Measurements from ENCODE around the gene TAS1R1.

The TAS1R1 gene

GRCh38 chr1:6570987-6571386 is 15.9 kb downstream of the TAS1R1 start:
- in situ Hi-C loops (cut with HindIII; ENCODE audit: low sequenced_read_pairs) = no loop called here

- in situ Hi-C loops (cut with HindIII; ENCODE audit: low sequenced_read_pairs) = no loop called here
Observed at GRCh38 chr1:6572653-6573383, 17.7 kb downstream of the TAS1R1 start.

- in situ Hi-C loops (cut with HindIII; ENCODE audit: low sequenced_read_pairs) = no loop called here
Observed at GRCh38 chr1:6574025-6574620, 19.0 kb downstream of the TAS1R1 start.

GRCh38 chr1:6574818-6575217 is 19.7 kb downstream of the TAS1R1 start:
- in situ Hi-C loops (cut with HindIII; ENCODE audit: low sequenced_read_pairs) = no loop called here

GRCh38 chr1:6577831-6578525 is 22.9 kb downstream of the TAS1R1 start:
- in situ Hi-C loops (cut with HindIII; ENCODE audit: low sequenced_read_pairs) = no loop called here

- in situ Hi-C loops (cut with HindIII; ENCODE audit: low sequenced_read_pairs) = no loop called here
Observed at GRCh38 chr1:6578624-6579373, 23.7 kb downstream of the TAS1R1 start.

- in situ Hi-C loops (cut with HindIII; ENCODE audit: low sequenced_read_pairs) = no loop called here
Observed at GRCh38 chr1:6579374-6580118, 24.4 kb downstream of the TAS1R1 start, which contains the start of gene ZBTB48. Gene ZBTB48, plus strand, starts transcription at chr1:6579994. Its CDS starts 616 bp downstream, at chr1:6580610.

GRCh38 chr1:6580119-6580592 is 25.0 kb downstream of the TAS1R1 start:
- in situ Hi-C loops (cut with HindIII; ENCODE audit: low sequenced_read_pairs) = no loop called here

- in situ Hi-C loops (cut with HindIII; ENCODE audit: low sequenced_read_pairs) = no loop called here
Observed at GRCh38 chr1:6580593-6581409, 25.7 kb downstream of the TAS1R1 start.

GRCh38 chr1:6581561-6582305 is 26.6 kb downstream of the TAS1R1 start:
- in situ Hi-C loops (cut with HindIII; ENCODE audit: low sequenced_read_pairs) = no loop called here

GRCh38 chr1:6582370-6582769 is 27.3 kb downstream of the TAS1R1 start:
- in situ Hi-C loops (cut with HindIII; ENCODE audit: low sequenced_read_pairs) = no loop called here

GRCh38 chr1:6584126-6585080 is 29.3 kb downstream of the TAS1R1 start:
- in situ Hi-C loops (cut with HindIII; ENCODE audit: low sequenced_read_pairs) = no loop called here

GRCh38 chr1:6585081-6585722 is 30.1 kb downstream of the TAS1R1 start:
- in situ Hi-C loops (cut with HindIII; ENCODE audit: low sequenced_read_pairs) = no loop called here

- in situ Hi-C loops (cut with HindIII; ENCODE audit: low sequenced_read_pairs) = no loop called here
Observed at GRCh38 chr1:6585841-6586240, 30.7 kb downstream of the TAS1R1 start.

GRCh38 chr1:6586404-6586816 is 31.3 kb downstream of the TAS1R1 start:
- in situ Hi-C loops (cut with HindIII; ENCODE audit: low sequenced_read_pairs) = no loop called here

GRCh38 chr1:6587261-6588005 is 32.3 kb downstream of the TAS1R1 start:
- in situ Hi-C loops (cut with HindIII; ENCODE audit: low sequenced_read_pairs) = no loop called here

Measured in DLD1 (cell line).